Activated CD4-positive, alpha-beta T cell treated with anti-CD3 and anti-CD28 coated beads, Interleukin-2, amount 10 ng/mL, durations not matched to agents 24 days and 14 days (primary cell): ENCODE data around the gene MRPS10. TPM values are rescaled to one million over a fixed set of nuclear protein-coding genes. Genes with fewer than 3 reads are reported as not detected.
"Not testable (repeated sequence)": the region's sequence is repeated elsewhere in the genome, so short reads cannot be mapped to it uniquely, and the experiment has no call there.

ENCODE experiments used
- DNase-seq: peaks from one replicate; pipeline ENCODE4 v3.0.0; 2022
- H3K27ac Mint-ChIP-seq: one replicate; pipeline ENCODE4 v1.8.0; 2022; ENCODE audit warnings: mild to moderate bottlenecking, mixed read lengths
- H3K27me3 Mint-ChIP-seq: one replicate; pipeline ENCODE4 v1.8.0; 2022; ENCODE audit warnings: mixed read lengths
- H3K36me3 Mint-ChIP-seq: one replicate; pipeline ENCODE4 v1.8.0; 2022; ENCODE audit warnings: low read depth, mild to moderate bottlenecking, mixed read lengths
- H3K4me1 Mint-ChIP-seq: one replicate; pipeline ENCODE4 v1.8.0; 2021; ENCODE audit warnings: mixed read lengths
- H3K4me3 Mint-ChIP-seq: one replicate; pipeline ENCODE4 v1.8.0; 2022; ENCODE audit warnings: mild to moderate bottlenecking, moderate library complexity, mixed read lengths
- H3K9me3 Mint-ChIP-seq: one replicate; pipeline ENCODE4 v1.8.0; 2021; ENCODE audit warnings: mixed read lengths
- intact Hi-C: fragments of 100-400 bp; cut with micrococcal nuclease; formaldehyde crosslinking; loops from one replicate; pipeline ENCODE4 v1.15.1; 2023
- total RNA-seq: library from RNA; stranded (reverse); gene quantifications from 2 replicates; pipeline ENCODE4 v1.2.3, GENCODE V29; 2022

MRPS10 gene
- total RNA-seq, 1 donor from 2014 or later, result 50.8 TPM

DNA sequence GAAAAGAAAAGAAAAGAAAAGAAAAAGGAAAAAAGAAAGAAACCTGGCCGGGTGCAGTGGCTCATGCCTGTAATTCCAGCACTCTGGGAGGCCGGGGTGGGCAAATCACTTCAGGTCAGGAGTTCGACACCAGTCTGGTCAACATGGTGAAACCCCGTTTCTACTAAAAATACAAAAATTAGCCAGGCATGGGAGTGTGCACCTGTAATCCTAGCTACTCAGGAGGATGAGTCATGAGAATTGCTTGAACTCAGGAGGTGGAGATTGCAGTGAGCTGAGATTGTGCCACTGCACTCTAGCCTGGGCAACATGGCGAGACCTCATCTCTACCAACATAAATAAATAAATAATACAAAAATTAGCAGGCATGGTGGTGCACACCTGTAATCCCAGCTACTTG lies 25.3 kb downstream of the MRPS10 start:
- not testable (repeated sequence) for H3K36me3 Mint-ChIP-seq

GRCh38 chr6:42190554-42191183 lies 27.0 kb downstream of the MRPS10 start:
- H3K4me3 Mint-ChIP-seq, result no peak overlapping the region
- intact Hi-C loops, result no loop called here
- H3K27me3 Mint-ChIP-seq, result no peaks in the 10 kb centered on the region
- H3K9me3 Mint-ChIP-seq, result no peaks in the 10 kb centered on the region
- no peak overlapping the region for H3K27ac Mint-ChIP-seq
- H3K4me1 Mint-ChIP-seq, result no peaks in the 10 kb centered on the region
- no peak for DNase-seq
- no peaks in the 10 kb centered on the region for H3K36me3 Mint-ChIP-seq

More for the DNA sequence above, 25.3 kb downstream of the MRPS10 start:
- DNase-seq, intact Hi-C loops, H3K27ac Mint-ChIP-seq, H3K4me1 Mint-ChIP-seq, H3K9me3 Mint-ChIP-seq, H3K27me3 Mint-ChIP-seq, H3K4me3 Mint-ChIP-seq: not testable (repeated sequence)

- Mint-ChIP-seq H3K27me3 (no peaks in the 10 kb centered on the region), H3K4me1 (no peaks in the 10 kb centered on the region), H3K36me3 (no peaks in the 10 kb centered on the region), H3K27ac (no peak overlapping the region), H3K4me3 (no peak overlapping the region), H3K9me3 (no peaks in the 10 kb centered on the region)
- no peak for DNase-seq
- intact Hi-C loops, result no loop called here
These were observed 29.3 kb downstream of the MRPS10 start for GRCh38 chr6:42188406-42188805.

DNA sequence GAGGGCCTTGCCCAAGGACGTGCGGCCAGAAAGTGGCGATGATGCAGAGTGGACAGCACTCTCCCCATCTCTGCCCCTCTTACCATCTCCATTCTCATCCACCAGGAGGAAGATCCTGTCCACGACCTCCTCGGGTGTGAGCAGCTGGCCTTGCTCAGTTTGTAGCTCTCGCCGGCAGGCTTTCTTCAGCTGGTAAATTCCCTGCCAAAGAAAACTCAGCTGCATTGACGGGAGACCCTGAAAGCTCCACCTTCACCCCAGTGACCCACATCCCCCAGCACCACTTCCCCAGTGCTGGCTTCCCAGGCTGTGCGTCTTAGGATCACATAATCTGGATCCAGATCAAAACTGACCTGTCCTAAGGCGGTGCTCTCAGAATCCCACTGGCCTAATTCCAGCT lies 32.1 kb downstream of the MRPS10 start:
- Mint-ChIP-seq H3K9me3 (no peaks in the 10 kb centered on the region), H3K36me3 (no peaks in the 10 kb centered on the region), H3K27ac (no peak overlapping the region), H3K4me3 (no peak overlapping the region), H3K27me3 (no peaks in the 10 kb centered on the region), H3K4me1 (no peaks in the 10 kb centered on the region)
- DNase-seq, result no peak
- intact Hi-C loops, result no loop called here

GRCh38 chr6:42184475-42184874 lies 33.2 kb downstream of the MRPS10 start:
- no peaks in the 10 kb centered on the region for H3K9me3 Mint-ChIP-seq

DNA sequence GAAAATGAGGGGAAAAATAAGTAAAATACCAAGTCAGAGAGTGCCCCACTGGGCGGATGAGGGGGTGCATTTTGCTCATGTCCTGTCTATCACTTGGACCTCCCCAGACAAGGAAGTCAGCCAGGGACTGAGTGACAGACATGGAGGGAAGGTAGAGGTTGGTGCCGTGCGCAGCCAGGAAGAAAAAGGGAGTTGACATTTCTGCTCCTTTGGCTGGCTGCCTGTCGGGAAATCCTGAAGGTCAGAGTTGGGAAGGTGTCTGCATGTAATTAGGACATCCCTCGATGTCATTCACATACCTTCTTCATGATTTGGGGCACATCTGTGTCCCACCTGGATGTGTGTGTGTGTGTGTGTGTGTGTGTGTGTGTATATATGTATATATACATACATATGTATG lies 35.6 kb downstream of the MRPS10 start:
- Mint-ChIP-seq H3K4me3 (no peak overlapping the region), H3K4me1 (peaks cover 10% of the 10 kb centered on the region), H3K27ac (no peak overlapping the region), H3K9me3 (no peaks in the 10 kb centered on the region), H3K36me3 (no peaks in the 10 kb centered on the region), H3K27me3 (no peaks in the 10 kb centered on the region)
- no peak for DNase-seq
- intact Hi-C loops, result no loop called here

More at GRCh38 chr6:42184475-42184874, 33.2 kb downstream of the MRPS10 start:
- no peaks in the 10 kb centered on the region for H3K27me3 Mint-ChIP-seq
- H3K27ac Mint-ChIP-seq, result no peak overlapping the region
- DNase-seq, result no peak
- peaks cover 7% of the 10 kb centered on the region for H3K4me1 Mint-ChIP-seq
- H3K4me3 Mint-ChIP-seq, result no peak overlapping the region
- no peaks in the 10 kb centered on the region for H3K36me3 Mint-ChIP-seq
- intact Hi-C loops, result no loop called here

- Mint-ChIP-seq H3K4me3 (no peak overlapping the region), H3K4me1 (peaks cover 10% of the 10 kb centered on the region), H3K27me3 (no peaks in the 10 kb centered on the region), H3K9me3 (no peaks in the 10 kb centered on the region), H3K36me3 (no peaks in the 10 kb centered on the region), H3K27ac (no peak overlapping the region)
- no peak for DNase-seq
- intact Hi-C loops, result no loop called here
These were observed 37.7 kb downstream of the MRPS10 start for GRCh38 chr6:42179945-42180313.

DNA sequence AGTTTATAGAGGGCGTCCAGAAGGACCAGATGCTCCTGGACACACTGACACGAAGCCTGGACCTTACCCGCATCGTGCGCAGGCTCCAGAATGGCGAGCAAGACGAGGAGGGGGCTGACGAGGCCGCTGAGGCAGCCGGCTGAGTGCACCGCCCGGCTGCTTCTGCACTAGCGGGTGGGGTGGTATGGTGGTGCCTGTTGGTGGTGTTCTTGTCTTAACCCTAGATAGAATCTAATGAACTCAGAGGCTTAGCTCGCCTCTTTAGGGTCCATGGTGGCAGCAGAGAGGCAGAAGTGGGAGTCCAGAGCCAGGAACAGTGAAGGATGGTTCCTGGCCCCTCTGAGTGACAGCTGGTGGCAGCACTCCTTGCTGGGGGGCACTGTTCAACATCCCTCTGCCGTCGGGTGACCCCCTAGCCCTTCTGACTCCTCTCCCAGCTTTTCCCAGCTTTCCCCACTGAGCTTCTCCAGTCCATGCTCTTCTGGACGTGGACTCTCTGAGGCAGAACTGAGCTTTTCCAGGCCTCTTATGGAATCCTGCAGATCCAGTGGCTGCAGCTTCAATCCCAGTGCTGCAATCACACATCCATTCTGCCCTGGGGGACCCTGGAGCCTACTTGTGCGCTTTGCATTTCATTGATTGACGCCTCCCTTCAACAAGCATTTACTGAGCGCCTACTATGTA lies 38.3 kb downstream of the MRPS10 start:
- no peaks in the 10 kb centered on the region for H3K27me3 Mint-ChIP-seq
- intact Hi-C loops, result no loop called here
- no peaks in the 10 kb centered on the region for H3K9me3 Mint-ChIP-seq
- H3K36me3 Mint-ChIP-seq, result no peaks in the 10 kb centered on the region
- no peak for DNase-seq
- no peak overlapping the region for H3K27ac Mint-ChIP-seq
- H3K4me1 Mint-ChIP-seq, result peaks cover 10% of the 10 kb centered on the region
- H3K4me3 Mint-ChIP-seq, result no peak overlapping the region

GRCh38 chr6:42177514-42178364 lies 39.9 kb downstream of the MRPS10 start:
- DNase-seq, result peak; percentile 77
- intact Hi-C loops, result no loop called here

DNA sequence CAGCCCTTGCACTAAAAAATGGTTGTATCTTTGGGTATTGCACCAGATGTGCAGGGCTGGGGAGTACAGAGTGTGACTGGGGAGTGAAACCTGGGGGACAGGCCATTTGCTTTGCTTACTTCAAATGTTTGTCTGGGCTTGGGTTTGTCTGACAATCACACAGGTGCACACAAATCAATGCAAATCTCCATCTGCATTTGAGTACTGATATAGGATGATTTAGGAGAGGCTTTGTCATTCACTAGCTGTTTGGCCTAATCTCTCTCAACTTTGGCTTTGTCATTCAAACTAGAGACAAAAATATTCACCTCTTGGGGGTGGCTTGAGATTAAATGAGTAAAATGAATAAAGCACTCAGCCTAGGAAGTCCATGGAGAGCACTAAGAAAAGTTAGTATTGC lies 40.7 kb downstream of the MRPS10 start:
- no peak overlapping the region for H3K27ac Mint-ChIP-seq
- no peaks in the 10 kb centered on the region for H3K36me3 Mint-ChIP-seq
- no peak overlapping the region for H3K4me3 Mint-ChIP-seq
- intact Hi-C loops, result no loop called here
- H3K9me3 Mint-ChIP-seq, result no peaks in the 10 kb centered on the region
- DNase-seq, result no peak
- no peaks in the 10 kb centered on the region for H3K27me3 Mint-ChIP-seq
- H3K4me1 Mint-ChIP-seq, result peaks cover 10% of the 10 kb centered on the region

More at GRCh38 chr6:42177514-42178364, 39.9 kb downstream of the MRPS10 start:
- Mint-ChIP-seq H3K9me3 (no peaks in the 10 kb centered on the region), H3K4me1 (peaks cover 10% of the 10 kb centered on the region), H3K36me3 (no peaks in the 10 kb centered on the region), H3K27me3 (no peaks in the 10 kb centered on the region), H3K4me3 (no peak overlapping the region), H3K27ac (no peak overlapping the region)

DNA sequence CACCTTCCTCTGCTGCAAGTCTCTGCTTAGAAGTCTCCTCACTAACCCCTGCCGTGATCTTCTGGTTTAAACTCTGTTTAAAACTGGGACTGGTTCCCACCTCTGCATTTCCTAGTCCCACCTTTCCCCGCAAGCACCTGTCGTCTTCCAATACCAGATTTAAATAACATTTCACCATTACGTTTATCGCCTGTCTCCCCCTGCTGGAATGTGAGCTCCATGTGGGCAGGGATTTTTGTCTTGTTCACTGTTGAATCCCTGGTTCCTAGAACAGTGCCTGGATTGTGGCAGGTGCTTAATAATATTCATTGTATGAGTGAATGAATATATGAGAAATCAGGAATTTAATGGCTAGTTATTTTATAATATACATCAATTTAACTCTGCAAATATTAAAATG lies 41.8 kb downstream of the MRPS10 start:
- Mint-ChIP-seq H3K36me3 (no peaks in the 10 kb centered on the region), H3K4me3 (no peak overlapping the region), H3K4me1 (peaks cover 10% of the 10 kb centered on the region), H3K9me3 (no peaks in the 10 kb centered on the region), H3K27ac (no peak overlapping the region), H3K27me3 (no peaks in the 10 kb centered on the region)
- intact Hi-C loops, result no loop called here
- no peak for DNase-seq

- no peaks in the 10 kb centered on the region for H3K9me3 Mint-ChIP-seq
- H3K4me3 Mint-ChIP-seq, result no peak within 1 kb of the TSS
These were observed 44.6 kb downstream of the MRPS10 start, which contains the start of gene GUCA1A for GRCh38 chr6:42173101-42173500. GUCA1A (plus strand) TSS chr6:42173364; CDS start chr6:42173614, 250 bp downstream.

GRCh38 chr6:42171813-42172581 lies 45.7 kb downstream of the MRPS10 start:
- Mint-ChIP-seq H3K4me1 (no peaks in the 10 kb centered on the region), H3K4me3 (no peak overlapping the region), H3K27ac (no peak overlapping the region), H3K27me3 (no peaks in the 10 kb centered on the region), H3K36me3 (no peaks in the 10 kb centered on the region), H3K9me3 (no peaks in the 10 kb centered on the region)
- intact Hi-C loops, result no loop called here
- DNase-seq, result no peak

More at GRCh38 chr6:42173101-42173500, 44.6 kb downstream of the MRPS10 start, which contains the start of gene GUCA1A:
- intact Hi-C loops, result no loop called here
- H3K27ac Mint-ChIP-seq, result no peak within 1 kb of the TSS
- no peaks in the 10 kb centered on the region for H3K36me3 Mint-ChIP-seq
- DNase-seq, result no peak
- no peaks in the 10 kb centered on the region for H3K27me3 Mint-ChIP-seq
- H3K4me1 Mint-ChIP-seq, result peaks cover 1% of the 10 kb centered on the region
